Sigmoid colon (tissue), 7 donors: ENCODE measurements around the gene CYB5R3. TPM values are rescaled to one million over a fixed set of nuclear protein-coding genes. Genes with fewer than 3 reads are reported as not detected.

Experiments
- DNase-seq: peaks from one replicate; pipeline ENCODE4 v3.0.0-alpha.2; 2019
- H3K27ac ChIP-seq, 4 donors: fragments of 200-600 bp; sonication (generic); one replicate each; pipeline ENCODE4 v1.5.1; 2016 to 2019; ENCODE audit warnings: mild to moderate bottlenecking in 1 of 4
- H3K27me3 ChIP-seq, 3 donors: fragments of 200-600 bp; sonication (generic); one replicate each; pipeline ENCODE4 v1.5.1; 2019; ENCODE audit warnings: mild to moderate bottlenecking in 1 of 3
- H3K36me3 ChIP-seq, 4 donors: fragments of 200-600 bp; sonication (generic); one replicate each; pipeline ENCODE4 v1.5.1; 2016 to 2019
- H3K4me1 ChIP-seq, 4 donors: fragments of 200-600 bp; sonication (generic); one replicate each; pipeline ENCODE4 v1.5.1; 2017 to 2019
- H3K4me3 ChIP-seq, 4 donors: fragments of 200-600 bp; sonication (generic); one replicate each; pipeline ENCODE4 v1.5.1; 2017 to 2019; ENCODE audit warnings: mild to moderate bottlenecking in 2 of 4, moderate library complexity in 1 of 4
- H3K9me3 ChIP-seq, 4 donors: fragments of 200-600 bp in 3 of 4; sonication (generic) in 3 of 4; one replicate each; pipeline versions ENCODE4 v1.5.1 to v1.6.1; 2013 to 2019
- EP300 ChIP-seq, 4 donors: sonication (generic); formaldehyde crosslinking; IDR thresholded peaks; one replicate each; pipeline ENCODE4 v1.6.1; 2017; ENCODE audit warnings: antibody characterized with exemption in 4 of 4
- POLR2A ChIP-seq, 2 donors: fragments of 450-650 bp; IDR thresholded peaks; one replicate each; pipeline ENCODE4 v1.6.1; 2016; ENCODE audit warnings: antibody characterized with exemption in 2 of 2, mild to moderate bottlenecking in 2 of 2, moderate library complexity in 2 of 2
- POLR2AphosphoS5 ChIP-seq, 4 donors: sonication (generic); formaldehyde crosslinking; IDR thresholded peaks; one replicate each; pipeline ENCODE4 v1.6.1; 2017; ENCODE audit warnings: antibody characterized with exemption in 4 of 4
- WGBS, 2 donors: extraction: QIAGEN DNeasy Blood & Tissue Kit; methylation state at CpG; one replicate each; pipeline ENCODE4 v1.1.7; 2013; 5-methylcytosine and 5-hydroxymethylcytosine counted together
- intact Hi-C: fragments of 100-400 bp; cut with DNase I; formaldehyde crosslinking; loops from one replicate; pipeline ENCODE4 v1.15.1; 2023
- polyA plus RNA-seq, 3 donors: library from polyadenylated mRNA; stranded (reverse); fragments of 200-250 nt; gene quantifications; one replicate each; pipeline ENCODE4 v1.2.3, GENCODE V29; 2013
- total RNA-seq, 4 donors: library from RNA; depleted of rRNA; stranded (reverse); fragments of >200 nt; gene quantifications; one replicate each; pipeline ENCODE4 v1.1.0, GENCODE V29; 2016
- TF ChIP-seq, protein P1 (sequence below), 4 experiments: fragments of 450-650 bp in 3 of 4; fragments of 200-600 bp in 1 of 4; IDR thresholded peaks; one replicate each; pipeline ENCODE4 v1.5.1; 2016 to 2019; ENCODE audit warnings: antibody characterized with exemption in 4 of 4, mild to moderate bottlenecking in 3 of 4, moderate library complexity in 2 of 4
- donor health status: healthy with polysubstance abuse.
- donor health status: Bipolar disorder and iron deficiency.
- donor health status: healthy.

CYB5R3 gene
- total and polyA plus RNA-seq, 7 donors, result 44.9 to 158 (median 78.7) TPM

DNA sequence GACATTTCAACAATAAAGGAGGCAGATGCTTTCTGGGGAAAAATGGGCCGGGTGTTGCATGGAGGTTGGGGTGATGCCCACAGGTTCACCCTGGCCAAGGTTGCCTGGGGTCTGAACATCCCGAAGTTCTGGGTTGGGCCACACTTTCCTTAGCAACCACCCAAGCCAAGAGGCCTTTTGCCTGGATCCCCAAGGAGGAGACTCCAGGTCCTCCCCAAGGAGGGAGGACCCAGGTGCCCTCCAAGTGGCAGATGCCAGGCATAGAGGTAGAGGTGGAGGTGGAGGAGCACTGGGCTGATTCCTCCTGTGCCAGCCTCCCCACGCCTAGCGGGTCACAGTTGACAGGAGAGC lies 1.2 kb downstream of the CYB5R3 start:
- 22 to 63% methylated on average over 4 of the region's 4 CpGs for WGBS, 2 donors
- Histone ChIP-seq H3K27ac (peak overlapping the region; percentile 95 to 98 (median 96)), H3K4me1 (peaks cover 0 to 64% (median 58%) of the 10 kb centered on the region in 4 donors), H3K9me3 (no peaks in the 10 kb centered on the region), H3K36me3 (no peaks in the 10 kb centered on the region), H3K27me3 (no peaks in the 10 kb centered on the region), H3K4me3 (peak overlapping the region; percentile 95 to 99 (median 97))
- intact Hi-C loops, result loop anchor here (5.0 to 10.0 kb wide), 3 partner anchors 207 to 539 kb away; partner anchors contain the start of genes ARFGAP3, PACSIN2 and TTLL12
- no peak for DNase-seq
- TF ChIP-seq, protein P1, sequence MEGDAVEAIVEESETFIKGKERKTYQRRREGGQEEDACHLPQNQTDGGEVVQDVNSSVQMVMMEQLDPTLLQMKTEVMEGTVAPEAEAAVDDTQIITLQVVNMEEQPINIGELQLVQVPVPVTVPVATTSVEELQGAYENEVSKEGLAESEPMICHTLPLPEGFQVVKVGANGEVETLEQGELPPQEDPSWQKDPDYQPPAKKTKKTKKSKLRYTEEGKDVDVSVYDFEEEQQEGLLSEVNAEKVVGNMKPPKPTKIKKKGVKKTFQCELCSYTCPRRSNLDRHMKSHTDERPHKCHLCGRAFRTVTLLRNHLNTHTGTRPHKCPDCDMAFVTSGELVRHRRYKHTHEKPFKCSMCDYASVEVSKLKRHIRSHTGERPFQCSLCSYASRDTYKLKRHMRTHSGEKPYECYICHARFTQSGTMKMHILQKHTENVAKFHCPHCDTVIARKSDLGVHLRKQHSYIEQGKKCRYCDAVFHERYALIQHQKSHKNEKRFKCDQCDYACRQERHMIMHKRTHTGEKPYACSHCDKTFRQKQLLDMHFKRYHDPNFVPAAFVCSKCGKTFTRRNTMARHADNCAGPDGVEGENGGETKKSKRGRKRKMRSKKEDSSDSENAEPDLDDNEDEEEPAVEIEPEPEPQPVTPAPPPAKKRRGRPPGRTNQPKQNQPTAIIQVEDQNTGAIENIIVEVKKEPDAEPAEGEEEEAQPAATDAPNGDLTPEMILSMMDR (IDR thresholded peaks at IDR 0.05), result no peak
- no peak for TF ChIP-seq EP300 (IDR thresholded peaks at IDR 0.05)
- no peak for TF ChIP-seq POLR2A (IDR thresholded peaks at IDR 0.05)
- no peak for TF ChIP-seq POLR2AphosphoS5 (IDR thresholded peaks at IDR 0.05)

DNA sequence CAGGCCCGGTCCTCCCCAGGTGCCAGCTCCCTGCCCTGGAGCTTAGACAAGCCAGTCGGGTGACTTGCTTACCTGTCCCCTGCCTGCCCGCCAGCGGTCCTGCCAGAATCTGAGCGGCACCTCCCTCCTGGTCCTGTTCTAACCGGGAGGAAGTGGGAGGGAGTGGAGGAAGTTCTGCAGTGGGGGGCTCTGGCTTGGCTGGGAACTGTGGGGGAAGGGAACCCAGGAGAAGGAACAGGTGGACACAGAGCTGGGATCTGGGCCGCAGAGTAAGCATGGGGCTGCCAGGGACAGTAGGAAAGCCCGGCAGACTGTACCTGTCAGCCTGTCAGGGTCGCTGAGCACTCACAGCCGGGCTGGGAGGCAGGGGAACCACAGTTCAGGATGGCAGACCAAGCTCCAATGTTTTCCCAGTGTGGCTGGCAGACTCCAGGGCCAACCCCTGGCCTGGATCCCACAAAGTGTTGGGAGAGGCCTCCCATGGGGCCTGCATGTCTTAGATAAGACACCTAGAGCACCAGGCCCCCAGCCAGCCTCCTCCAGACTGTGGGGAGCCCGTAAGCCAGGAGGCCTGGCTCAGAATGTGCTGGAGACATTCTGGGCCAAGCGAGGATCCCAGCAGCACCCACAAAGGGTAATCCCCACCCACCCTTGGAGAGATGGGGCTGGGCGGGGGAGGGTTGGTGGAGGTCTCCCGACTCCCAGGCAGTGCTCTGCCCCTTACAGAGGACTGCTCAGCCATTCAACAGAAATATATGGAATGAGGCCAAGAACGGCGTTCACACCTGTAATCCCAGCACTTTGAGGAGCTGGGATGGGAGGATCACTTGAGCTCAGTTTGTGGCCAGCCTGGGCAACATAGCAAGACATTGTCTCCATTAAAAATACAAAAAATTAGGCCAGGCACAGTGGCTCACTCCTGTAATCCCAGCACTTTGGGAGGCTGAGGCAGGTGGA lies 2.3 kb downstream of the CYB5R3 start:
- intact Hi-C loops, result loop anchor here (5.0 to 10.0 kb wide), 3 partner anchors 208 to 540 kb away; partner anchors contain the start of genes ARFGAP3, PACSIN2 and TTLL12
- peak overlapping the region; percentile 95 to 98 (median 96) for H3K27ac ChIP-seq
- peak overlapping the region; percentile 6 to 34 (median 26) for H3K4me3 ChIP-seq
- H3K27me3 ChIP-seq, result no peaks in the 10 kb centered on the region
- 15 to 49% methylated on average over 16 of the region's 16 CpGs for WGBS, 2 donors
- H3K9me3 ChIP-seq, result no peaks in the 10 kb centered on the region
- DNase-seq, result no peak
- H3K36me3 ChIP-seq, result no peaks in the 10 kb centered on the region
- H3K4me1 ChIP-seq, result peaks cover 0 to 75% (median 66%) of the 10 kb centered on the region in 4 donors
- TF ChIP-seq EP300 (IDR thresholded peaks at IDR 0.05) (no peak), POLR2A (IDR thresholded peaks at IDR 0.05) (no peak), POLR2AphosphoS5 (IDR thresholded peaks at IDR 0.05) (peak in 1 of 4 donors; percentile 12)
- TF ChIP-seq, protein P1 (IDR thresholded peaks at IDR 0.05), result no peak

DNA sequence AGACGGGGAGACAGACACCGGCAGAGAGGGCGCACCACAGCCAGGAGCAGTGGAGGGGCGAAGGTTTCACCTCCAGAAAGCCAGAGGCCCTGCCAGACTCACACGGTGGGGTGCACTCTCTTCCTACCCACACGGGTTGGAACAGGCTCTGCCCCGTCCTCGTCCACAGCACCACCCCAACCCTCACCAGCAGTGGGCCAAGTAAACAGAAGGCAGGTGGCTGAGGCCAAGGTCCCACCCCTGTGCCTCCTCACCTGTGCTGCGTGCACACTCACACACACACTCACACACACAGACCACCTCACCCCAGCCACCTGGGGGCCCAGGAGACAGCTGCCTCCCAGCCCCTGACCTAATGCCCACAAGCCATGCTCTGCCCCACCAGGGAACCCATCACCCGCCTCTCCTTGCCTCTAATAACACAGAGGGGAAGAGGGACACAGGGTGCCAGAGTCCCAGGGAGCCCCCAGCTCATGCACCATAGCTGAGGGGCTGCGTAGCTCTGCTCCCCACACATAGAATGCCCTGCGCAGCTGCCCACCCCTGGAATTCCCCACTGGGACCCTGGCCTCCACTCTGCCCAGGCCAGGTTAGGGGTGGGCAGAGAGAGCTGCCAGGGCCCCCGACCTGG lies 3.1 kb downstream of the CYB5R3 start:
- Histone ChIP-seq H3K4me3 (peak overlapping the region; percentile 6 to 34 (median 26)), H3K4me1 (peaks cover 0 to 78% (median 68%) of the 10 kb centered on the region in 4 donors), H3K9me3 (no peaks in the 10 kb centered on the region), H3K27ac (peak overlapping the region; percentile 95 to 98 (median 96)), H3K27me3 (no peaks in the 10 kb centered on the region), H3K36me3 (no peaks in the 10 kb centered on the region)
- WGBS, 2 donors, result 27 to 51% methylated on average over 13 of the region's 13 CpGs
- intact Hi-C loops, result loop anchor here (2.0 to 10.0 kb wide), 4 partner anchors 25 to 541 kb away; partner anchors contain the start of genes ARFGAP3, PACSIN2 and TTLL12
- no peak for DNase-seq
- TF ChIP-seq POLR2A (IDR thresholded peaks at IDR 0.05), result no peak

DNA sequence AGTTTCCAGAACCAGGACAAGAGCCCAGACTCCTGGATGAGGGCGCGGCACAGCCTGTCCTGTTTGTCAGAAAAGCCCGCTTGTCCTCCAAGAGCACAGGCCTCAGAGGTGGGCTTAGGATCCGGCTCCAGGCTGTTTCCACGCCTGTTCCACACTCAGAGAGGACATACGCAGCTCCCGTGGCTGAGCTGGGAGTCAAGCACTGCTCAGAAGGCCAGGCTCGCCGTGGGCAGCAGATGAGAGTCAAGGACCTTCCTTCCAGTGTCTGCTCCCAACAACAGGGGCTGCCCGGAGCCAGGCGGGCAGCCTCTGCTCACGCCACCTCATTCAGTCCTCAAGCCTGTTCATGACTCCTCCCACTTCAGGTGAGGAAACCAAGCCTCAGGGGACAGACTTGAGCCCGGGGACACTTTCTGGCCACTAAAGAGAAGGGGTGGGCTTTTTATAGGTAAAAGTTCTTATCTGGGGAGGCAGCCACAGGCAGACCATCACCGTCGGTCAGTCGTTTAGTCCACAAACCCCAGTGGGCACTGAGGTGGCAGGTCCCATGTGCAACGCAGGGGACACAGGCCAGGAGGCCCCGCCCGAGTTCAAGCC lies 3.8 kb downstream of the CYB5R3 start:
- H3K27ac ChIP-seq, result peak overlapping the region; percentile 95 to 98 (median 96)
- no peaks in the 10 kb centered on the region for H3K9me3 ChIP-seq
- intact Hi-C loops, result loop anchor here (2.0 to 10.0 kb wide), 4 partner anchors 25 to 542 kb away; partner anchors contain the start of genes ARFGAP3, PACSIN2 and TTLL12
- TF ChIP-seq POLR2AphosphoS5 (IDR thresholded peaks at IDR 0.05) (peak in 2 of 4 donors; percentile 28 to 36), EP300 (IDR thresholded peaks at IDR 0.05) (no peak)
- H3K27me3 ChIP-seq, result no peaks in the 10 kb centered on the region
- peaks cover 0 to 78% (median 68%) of the 10 kb centered on the region in 4 donors for H3K4me1 ChIP-seq
- H3K36me3 ChIP-seq, result no peaks in the 10 kb centered on the region
- peak overlapping the region; percentile 2 to 34 (median 26) for H3K4me3 ChIP-seq
- WGBS, 2 donors, result 40 to 62% methylated on average over 19 of the region's 19 CpGs
- DNase-seq, result no peak
